HEK293 (cell line): Measurements from ENCODE around the gene MAN2B1.
A peak's percentile ranks its signal among the peaks of the same experiment; 100 is the strongest.

Experiments
- CTCF ChIA-PET: fragments of 350-600 bp; formaldehyde crosslinking; extraction: SDS; loops from one replicate; lab custom pipeline; 2021; ENCODE audit warnings: antibody characterized with exemption; lab: Yijun Ruan, JAX
- POLR2A ChIA-PET: fragments of 300-600 bp; formaldehyde crosslinking; extraction: SDS; loops from one replicate; lab custom pipeline; 2020; ENCODE audit warnings: antibody characterized with exemption, inconsistent platforms; lab: Yijun Ruan, JAX
- H3K27ac ChIP-seq: fragments of 200-500 bp; sonication (Bioruptor generic); 2 replicates; pipeline ENCODE4 v1.5.1; 2014; ENCODE audit warnings: low read depth, low read length, control low read depth, inconsistent platforms; ENCODE audit errors: extremely low read depth
- H3K36me3 ChIP-seq, 2 experiments: fragments of 200-500 bp in 1 of 2; sonication (Bioruptor generic) in 1 of 2; 1 replicate in 1 of 2; 2 replicates in 1 of 2; pipeline ENCODE4 v1.5.1; 2014 to 2017; ENCODE audit warnings: inconsistent platforms in 2 of 2, low read length in 2 of 2; ENCODE audit not compliant: control insufficient read depth in 2 of 2, insufficient read depth in 1 of 2
- H3K4me1 ChIP-seq: fragments of 200-500 bp; sonication (Bioruptor generic); 2 replicates; pipeline ENCODE4 v1.5.1; 2014; ENCODE audit warnings: mild to moderate bottlenecking, low read length, inconsistent platforms; ENCODE audit not compliant: control insufficient read depth, insufficient read depth
- H3K4me3 ChIP-seq: 2 replicates; pipeline ENCODE4 v1.5.1; 2011; ENCODE audit warnings: low read depth, mild to moderate bottlenecking, control low read depth, low read length, moderate library complexity
- H3K9me3 ChIP-seq: fragments of 200-500 bp; sonication (Bioruptor generic); 2 replicates; pipeline ENCODE4 v1.5.1; 2014; ENCODE audit warnings: low read depth, low read length, inconsistent platforms; ENCODE audit not compliant: control insufficient read depth, insufficient read depth
- HOXD13 ChIP-seq: sonication (generic); formaldehyde crosslinking; IDR thresholded peaks from 2 replicates; pipeline ENCODE4 v1.8.0; 2022; ENCODE audit warnings: missing genetic modification reagents, borderline replicate concordance
- KLF1 ChIP-seq: fragments of 450-650 bp; formaldehyde crosslinking; IDR thresholded peaks from 2 replicates; pipeline ENCODE4 v1.5.1; 2016; ENCODE audit warnings: missing biosample characterization, missing genetic modification characterization
- KLF16 ChIP-seq: fragments of 450-650 bp; formaldehyde crosslinking; IDR thresholded peaks from 2 replicates; pipeline ENCODE4 v1.5.1; 2017; ENCODE audit warnings: missing biosample characterization, missing genetic modification characterization
- MZF1 ChIP-seq: fragments of 450-650 bp; formaldehyde crosslinking; IDR thresholded peaks from 2 replicates; pipeline ENCODE4 v1.5.1; 2017; ENCODE audit warnings: missing biosample characterization, missing genetic modification characterization, borderline replicate concordance
- SP2 ChIP-seq: fragments of 450-650 bp; formaldehyde crosslinking; IDR thresholded peaks from 2 replicates; pipeline ENCODE4 v1.5.1; 2016; ENCODE audit warnings: missing biosample characterization, missing genetic modification characterization
- WT1 ChIP-seq: fragments of 450-650 bp; formaldehyde crosslinking; IDR thresholded peaks from 2 replicates; pipeline ENCODE4 v1.5.1; 2016; ENCODE audit warnings: missing biosample characterization, missing genetic modification characterization
- ZBTB20 ChIP-seq: fragments of 450-650 bp; formaldehyde crosslinking; IDR thresholded peaks from 2 replicates; pipeline ENCODE4 v1.5.1; 2016; ENCODE audit warnings: missing biosample characterization, missing genetic modification characterization
- ZBTB21 ChIP-seq: fragments of 450-650 bp; formaldehyde crosslinking; IDR thresholded peaks from 2 replicates; pipeline ENCODE4 v1.5.1; 2017; ENCODE audit warnings: missing biosample characterization, missing genetic modification characterization
- ZNF121 ChIP-seq: fragments of 450-650 bp; formaldehyde crosslinking; IDR thresholded peaks from 2 replicates; pipeline ENCODE4 v1.5.1; 2016; ENCODE audit warnings: missing biosample characterization, missing genetic modification characterization
- ZNF202 ChIP-seq: fragments of 450-650 bp; formaldehyde crosslinking; IDR thresholded peaks from 2 replicates; pipeline ENCODE4 v1.5.1; 2016; ENCODE audit warnings: missing biosample characterization, missing genetic modification characterization, borderline replicate concordance
- ZNF221 ChIP-seq: fragments of 450-650 bp; formaldehyde crosslinking; IDR thresholded peaks from 2 replicates; pipeline ENCODE4 v1.5.1; 2017; ENCODE audit warnings: missing biosample characterization, missing genetic modification characterization, borderline replicate concordance
- ZNF335 ChIP-seq: fragments of 450-650 bp; formaldehyde crosslinking; conservative IDR thresholded peaks from 2 replicates; pipeline ENCODE4 v1.5.1; 2016; ENCODE audit warnings: missing biosample characterization, missing genetic modification characterization
- ZNF48 ChIP-seq: fragments of 450-650 bp; formaldehyde crosslinking; IDR thresholded peaks from 2 replicates; pipeline ENCODE4 v1.5.1; 2016; ENCODE audit warnings: missing biosample characterization, missing genetic modification characterization
- ZNF544 ChIP-seq: fragments of 450-650 bp; formaldehyde crosslinking; IDR thresholded peaks from 2 replicates; pipeline ENCODE4 v1.5.0; 2017; ENCODE audit warnings: missing biosample characterization, missing genetic modification characterization
- ZNF555 ChIP-seq: fragments of 450-650 bp; formaldehyde crosslinking; conservative IDR thresholded peaks from 2 replicates; pipeline ENCODE4 v1.5.1; 2017; ENCODE audit warnings: missing biosample characterization, mild to moderate bottlenecking, missing genetic modification characterization, inconsistent platforms
- ZNF571 ChIP-seq: fragments of 450-650 bp; formaldehyde crosslinking; IDR thresholded peaks from 2 replicates; pipeline ENCODE4 v1.5.0; 2017; ENCODE audit warnings: missing biosample characterization, missing genetic modification characterization
- ZNF623 ChIP-seq: fragments of 450-650 bp; formaldehyde crosslinking; IDR thresholded peaks from 2 replicates; pipeline ENCODE4 v1.5.1; 2016; ENCODE audit warnings: missing biosample characterization, missing genetic modification characterization
- ZNF776 ChIP-seq: fragments of 450-650 bp; formaldehyde crosslinking; IDR thresholded peaks from 2 replicates; pipeline ENCODE4 v1.5.0; 2017; ENCODE audit warnings: missing biosample characterization, missing genetic modification characterization, borderline replicate concordance
- TF ChIP-seq, protein P1 (sequence below): fragments of 450-650 bp; formaldehyde crosslinking; IDR thresholded peaks from 2 replicates; pipeline ENCODE4 v1.5.1; 2016; ENCODE audit warnings: missing biosample characterization, missing genetic modification characterization
- TF ChIP-seq, protein P2 (sequence below): fragments of 450-650 bp; formaldehyde crosslinking; optimal IDR thresholded peaks from 2 replicates; pipeline ENCODE3; 2016; ENCODE audit warnings: missing biosample characterization, mild to moderate bottlenecking, missing genetic modification characterization
- TF ChIP-seq, protein P3 (sequence below): fragments of 450-650 bp; IDR thresholded peaks from 2 replicates; pipeline ENCODE4 v1.5.1; 2018; ENCODE audit warnings: missing biosample characterization, mild to moderate bottlenecking, missing genetic modification characterization
- TF ChIP-seq, protein P4 (sequence below): fragments of 450-650 bp; formaldehyde crosslinking; IDR thresholded peaks from 2 replicates; pipeline ENCODE4 v1.5.1; 2016; ENCODE audit warnings: missing biosample characterization, missing genetic modification characterization, borderline replicate concordance

MAN2B1 gene

DNA sequence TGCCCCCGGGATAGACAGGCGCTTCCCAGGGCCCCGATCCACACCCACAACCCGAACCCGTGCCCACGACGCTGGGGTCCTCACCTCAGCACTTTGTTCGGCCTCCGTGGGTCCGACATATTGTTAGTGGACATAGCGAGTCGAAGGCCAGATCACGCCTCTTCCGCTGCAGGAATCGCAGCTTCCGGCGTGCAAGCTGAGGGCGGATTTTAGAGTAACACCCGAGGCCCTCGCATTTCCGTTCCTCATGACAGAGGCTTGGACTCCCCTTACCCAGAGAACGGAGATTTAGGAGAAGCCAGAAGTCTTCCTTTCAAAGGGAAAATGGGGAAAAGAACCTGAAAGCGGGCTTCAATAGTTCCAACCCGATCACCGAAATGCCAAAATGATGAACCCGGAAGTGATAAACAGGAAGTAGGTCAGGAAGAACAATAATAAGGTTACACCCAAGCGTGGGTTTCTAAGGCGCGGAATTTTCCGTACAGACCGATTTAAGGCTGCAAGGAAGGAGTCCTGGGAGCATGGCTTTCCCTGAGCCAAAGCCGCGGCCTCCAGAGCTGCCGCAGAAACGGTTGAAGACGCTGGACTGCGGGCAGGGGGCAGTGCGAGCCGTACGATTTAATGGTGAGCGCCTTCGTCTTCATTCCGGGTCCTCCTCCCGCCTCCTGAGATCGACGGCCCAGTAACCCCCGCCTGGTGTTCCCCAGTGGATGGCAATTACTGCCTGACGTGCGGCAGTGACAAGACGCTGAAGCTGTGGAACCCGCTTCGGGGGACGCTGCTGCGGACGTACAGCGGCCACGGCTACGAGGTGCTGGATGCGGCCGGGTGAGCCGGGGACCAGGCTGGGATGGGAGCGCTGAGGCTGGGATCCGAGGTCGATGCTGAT lies 3.0 kb upstream of the MAN2B1 start (continued):
- TF ChIP-seq, protein P1, sequence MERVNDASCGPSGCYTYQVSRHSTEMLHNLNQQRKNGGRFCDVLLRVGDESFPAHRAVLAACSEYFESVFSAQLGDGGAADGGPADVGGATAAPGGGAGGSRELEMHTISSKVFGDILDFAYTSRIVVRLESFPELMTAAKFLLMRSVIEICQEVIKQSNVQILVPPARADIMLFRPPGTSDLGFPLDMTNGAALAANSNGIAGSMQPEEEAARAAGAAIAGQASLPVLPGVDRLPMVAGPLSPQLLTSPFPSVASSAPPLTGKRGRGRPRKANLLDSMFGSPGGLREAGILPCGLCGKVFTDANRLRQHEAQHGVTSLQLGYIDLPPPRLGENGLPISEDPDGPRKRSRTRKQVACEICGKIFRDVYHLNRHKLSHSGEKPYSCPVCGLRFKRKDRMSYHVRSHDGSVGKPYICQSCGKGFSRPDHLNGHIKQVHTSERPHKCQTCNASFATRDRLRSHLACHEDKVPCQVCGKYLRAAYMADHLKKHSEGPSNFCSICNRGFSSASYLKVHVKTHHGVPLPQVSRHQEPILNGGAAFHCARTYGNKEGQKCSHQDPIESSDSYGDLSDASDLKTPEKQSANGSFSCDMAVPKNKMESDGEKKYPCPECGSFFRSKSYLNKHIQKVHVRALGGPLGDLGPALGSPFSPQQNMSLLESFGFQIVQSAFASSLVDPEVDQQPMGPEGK (tag by site-specific recombination): peak; percentile 34
- TF ChIP-seq ZNF776 (tag by site-specific recombination) (no peak), KLF1 (tag by site-specific recombination) (no peak), HOXD13 (CRISPR knock-in tag) (no peak), ZNF555 (tag by site-specific recombination) (no peak), ZBTB21 (tag by site-specific recombination) (peak; percentile 70; the same call in 1 of the 2 replicates), ZBTB20 (tag by site-specific recombination) (0 out of 2 replicates have a peak, but pooled peaks have one; percentile 36)
- TF ChIP-seq, protein P2, sequence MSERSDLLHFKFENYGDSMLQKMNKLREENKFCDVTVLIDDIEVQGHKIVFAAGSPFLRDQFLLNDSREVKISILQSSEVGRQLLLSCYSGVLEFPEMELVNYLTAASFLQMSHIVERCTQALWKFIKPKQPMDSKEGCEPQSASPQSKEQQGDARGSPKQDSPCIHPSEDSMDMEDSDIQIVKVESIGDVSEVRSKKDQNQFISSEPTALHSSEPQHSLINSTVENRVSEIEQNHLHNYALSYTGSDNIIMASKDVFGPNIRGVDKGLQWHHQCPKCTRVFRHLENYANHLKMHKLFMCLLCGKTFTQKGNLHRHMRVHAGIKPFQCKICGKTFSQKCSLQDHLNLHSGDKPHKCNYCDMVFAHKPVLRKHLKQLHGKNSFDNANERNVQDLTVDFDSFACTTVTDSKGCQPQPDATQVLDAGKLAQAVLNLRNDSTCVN (tag by site-specific recombination): peak; percentile 8
- TF ChIP-seq, protein P3, sequence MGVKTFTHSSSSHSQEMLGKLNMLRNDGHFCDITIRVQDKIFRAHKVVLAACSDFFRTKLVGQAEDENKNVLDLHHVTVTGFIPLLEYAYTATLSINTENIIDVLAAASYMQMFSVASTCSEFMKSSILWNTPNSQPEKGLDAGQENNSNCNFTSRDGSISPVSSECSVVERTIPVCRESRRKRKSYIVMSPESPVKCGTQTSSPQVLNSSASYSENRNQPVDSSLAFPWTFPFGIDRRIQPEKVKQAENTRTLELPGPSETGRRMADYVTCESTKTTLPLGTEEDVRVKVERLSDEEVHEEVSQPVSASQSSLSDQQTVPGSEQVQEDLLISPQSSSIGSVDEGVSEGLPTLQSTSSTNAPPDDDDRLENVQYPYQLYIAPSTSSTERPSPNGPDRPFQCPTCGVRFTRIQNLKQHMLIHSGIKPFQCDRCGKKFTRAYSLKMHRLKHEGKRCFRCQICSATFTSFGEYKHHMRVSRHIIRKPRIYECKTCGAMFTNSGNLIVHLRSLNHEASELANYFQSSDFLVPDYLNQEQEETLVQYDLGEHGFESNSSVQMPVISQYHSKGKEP (tag by site-specific recombination): peak; percentile 69; the same call in 1 of the 2 replicates

DNA sequence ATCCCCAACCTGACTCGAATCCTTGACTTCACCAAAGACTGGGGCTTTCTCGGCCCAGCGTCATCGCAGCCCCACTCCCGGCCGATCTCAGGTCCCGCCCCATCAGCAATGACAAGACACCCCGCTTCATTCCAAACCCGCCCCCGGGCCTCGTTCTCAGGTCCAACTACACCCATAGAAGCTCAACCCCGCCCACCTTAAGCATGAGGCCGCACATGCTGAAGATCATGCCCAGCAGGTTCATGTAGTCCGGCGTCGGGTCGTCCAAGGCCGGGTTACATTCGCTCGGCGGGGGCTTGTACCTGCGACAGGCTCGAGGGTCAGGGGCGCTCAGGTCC lies 2.4 kb upstream of the MAN2B1 start:
- peak overlapping the region; percentile 80 for H3K27ac ChIP-seq
- TF ChIP-seq, protein P1 (tag by site-specific recombination): 0 out of 2 replicates have a peak, but pooled peaks have one; percentile 27
- TF ChIP-seq ZNF48 (tag by site-specific recombination): no peak
- TF ChIP-seq WT1: no peak
- TF ChIP-seq, protein P4, sequence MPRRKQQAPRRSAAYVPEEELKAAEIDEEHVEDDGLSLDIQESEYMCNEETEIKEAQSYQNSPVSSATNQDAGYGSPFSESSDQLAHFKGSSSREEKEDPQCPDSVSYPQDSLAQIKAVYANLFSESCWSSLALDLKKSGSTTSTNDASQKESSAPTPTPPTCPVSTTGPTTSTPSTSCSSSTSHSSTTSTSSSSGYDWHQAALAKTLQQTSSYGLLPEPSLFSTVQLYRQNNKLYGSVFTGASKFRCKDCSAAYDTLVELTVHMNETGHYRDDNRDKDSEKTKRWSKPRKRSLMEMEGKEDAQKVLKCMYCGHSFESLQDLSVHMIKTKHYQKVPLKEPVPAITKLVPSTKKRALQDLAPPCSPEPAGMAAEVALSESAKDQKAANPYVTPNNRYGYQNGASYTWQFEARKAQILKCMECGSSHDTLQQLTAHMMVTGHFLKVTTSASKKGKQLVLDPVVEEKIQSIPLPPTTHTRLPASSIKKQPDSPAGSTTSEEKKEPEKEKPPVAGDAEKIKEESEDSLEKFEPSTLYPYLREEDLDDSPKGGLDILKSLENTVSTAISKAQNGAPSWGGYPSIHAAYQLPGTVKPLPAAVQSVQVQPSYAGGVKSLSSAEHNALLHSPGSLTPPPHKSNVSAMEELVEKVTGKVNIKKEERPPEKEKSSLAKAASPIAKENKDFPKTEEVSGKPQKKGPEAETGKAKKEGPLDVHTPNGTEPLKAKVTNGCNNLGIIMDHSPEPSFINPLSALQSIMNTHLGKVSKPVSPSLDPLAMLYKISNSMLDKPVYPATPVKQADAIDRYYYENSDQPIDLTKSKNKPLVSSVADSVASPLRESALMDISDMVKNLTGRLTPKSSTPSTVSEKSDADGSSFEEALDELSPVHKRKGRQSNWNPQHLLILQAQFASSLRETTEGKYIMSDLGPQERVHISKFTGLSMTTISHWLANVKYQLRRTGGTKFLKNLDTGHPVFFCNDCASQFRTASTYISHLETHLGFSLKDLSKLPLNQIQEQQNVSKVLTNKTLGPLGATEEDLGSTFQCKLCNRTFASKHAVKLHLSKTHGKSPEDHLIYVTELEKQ (tag by site-specific recombination): no peak
- TF ChIP-seq ZNF571 (tag by site-specific recombination): no peak
- TF ChIP-seq SP2 (tag by site-specific recombination): peak; percentile 62; the same call in 1 of the 2 replicates
- no peak for TF ChIP-seq ZNF544 (tag by site-specific recombination)
- no peak for TF ChIP-seq ZNF121 (tag by site-specific recombination)
- no peak for TF ChIP-seq MZF1 (tag by site-specific recombination)
- TF ChIP-seq ZNF221 (tag by site-specific recombination): no peak
- no peak for TF ChIP-seq ZNF623 (tag by site-specific recombination)
- TF ChIP-seq KLF16 (tag by site-specific recombination): no peak
- TF ChIP-seq, protein P2 (tag by site-specific recombination): peak; percentile 19
- TF ChIP-seq ZNF202: no peak
- TF ChIP-seq ZNF335 (tag by site-specific recombination): peak; percentile 97
- peak; percentile 14; the same call in 1 of the 2 replicates for TF ChIP-seq ZBTB20 (tag by site-specific recombination)

More for the DNA sequence above, 2.4 kb upstream of the MAN2B1 start:
- POLR2A ChIA-PET: interaction anchor here (1.0 to 1.8 kb wide), 5 partner anchors 10 to 58 kb away, joined by 3 to 7 read pairs (median 5); partner anchors contain the start of genes DHPS, ZNF490 and ZNF791
- no peaks in the 10 kb centered on the region for H3K9me3 ChIP-seq
- no peaks in the 10 kb centered on the region for H3K4me1 ChIP-seq
- H3K36me3 ChIP-seq: peaks cover 13 to 55% of the 10 kb centered on the region in 2 experiments; a peak in 2 of 3 replicates
- CTCF ChIA-PET: interaction anchor here (0.6 to 1.5 kb wide), 2 partner anchors 11 to 125 kb away, joined by 5 to 6 read pairs; no protein-coding TSS in a partner anchor
- H3K4me3 ChIP-seq: peak overlapping the region; percentile 85
